Activated CD4-positive, alpha-beta T cell treated with anti-CD3 and anti-CD28 coated beads for 36 hours (primary cell): ENCODE measurements around the gene RB1. TPM values are rescaled to one million over a fixed set of nuclear protein-coding genes. Genes with fewer than 3 reads are reported as not detected.

ENCODE experiments used
- ATAC-seq: fragments of 200-7000 bp; cut with Tn5 transposase; one replicate; pipeline ENCODE4 v1.10.0; 2021; ENCODE audit warnings: mild to moderate bottlenecking, moderate library complexity
- CTCF ChIA-PET: fragments of 350-600 bp; sonication (Branson Sonifier 250); formaldehyde crosslinking; loops from one replicate; lab custom pipeline; 2021; ENCODE audit warnings: antibody characterized with exemption; lab: Charles Lee
- POLR2A ChIA-PET: fragments of 350-600 bp; sonication (Branson Sonifier 250); formaldehyde crosslinking; loops from one replicate; lab custom pipeline; 2021; ENCODE audit warnings: antibody characterized with exemption, inconsistent platforms; lab: Charles Lee
- DNase-seq: peaks from one replicate; pipeline ENCODE4 v3.0.0-alpha.2; 2020
- H3K27ac Mint-ChIP-seq: one replicate; pipeline ENCODE4 v1.8.0; 2021; ENCODE audit warnings: mixed read lengths
- H3K27me3 Mint-ChIP-seq: one replicate; pipeline ENCODE4 v1.8.0; 2021; ENCODE audit warnings: mixed read lengths
- H3K36me3 Mint-ChIP-seq: one replicate; pipeline ENCODE4 v1.8.0; 2021; ENCODE audit warnings: low read depth, mixed read lengths
- H3K4me1 Mint-ChIP-seq: one replicate; pipeline ENCODE4 v1.8.0; 2021; ENCODE audit warnings: mixed read lengths
- H3K4me3 Mint-ChIP-seq: one replicate; pipeline ENCODE4 v1.8.0; 2021; ENCODE audit warnings: mild to moderate bottlenecking, moderate library complexity, mixed read lengths
- H3K9me3 Mint-ChIP-seq: one replicate; pipeline ENCODE4 v1.8.0; 2021; ENCODE audit warnings: low read depth, mixed read lengths
- intact Hi-C, 2 experiments: fragments of 100-400 bp; cut with DNase I in 1 of 2; cut with micrococcal nuclease in 1 of 2; formaldehyde crosslinking; loops; one replicate each; pipeline versions ENCODE4 v1.14.2 to v1.15.1; 2022 to 2024; cut with DNase I, micrococcal nuclease
- total RNA-seq, 2 experiments: library from RNA; stranded (reverse); gene quantifications; one replicate each; pipeline ENCODE4 v1.2.3, GENCODE V29; 2021

The RB1 gene
- total RNA-seq, 2 experiments from 2014 or later: 26.9 to 32.8 TPM

GRCh38 chr13:48486362-48486761, 182.8 kb downstream of the RB1 start:
- intact Hi-C loops: loop anchor here in 1 of 2 experiments (10.0 kb wide), 1 partner anchor 52 kb away; no protein-coding TSS in a partner anchor
- H3K36me3 Mint-ChIP-seq: peaks cover 18% of the 10 kb centered on the region
- H3K4me3 Mint-ChIP-seq: no peak overlapping the region
- POLR2A ChIA-PET: interaction anchor here (0.8 kb wide), 1 partner anchor 76 kb away, joined by 3 read pairs; no protein-coding TSS in a partner anchor
- ATAC-seq (no peak), DNase-seq (no peak)
- no peak overlapping the region for H3K27ac Mint-ChIP-seq
- H3K27me3 Mint-ChIP-seq: no peaks in the 10 kb centered on the region
- no peaks in the 10 kb centered on the region for H3K9me3 Mint-ChIP-seq
- peaks cover 16% of the 10 kb centered on the region for H3K4me1 Mint-ChIP-seq
- CTCF ChIA-PET: interaction anchor here (0.6 to 1.1 kb wide), 3 partner anchors 93 to 1668 kb away, joined by 3 to 4 read pairs (median 3); no protein-coding TSS in a partner anchor

GRCh38 chr13:48486836-48487235, 183.3 kb downstream of the RB1 start:
- DNase-seq (no peak), ATAC-seq (no peak)
- ChIA-PET POLR2A (interaction anchor here (0.8 kb wide), 1 partner anchor 76 kb away, joined by 3 read pairs; no protein-coding TSS in a partner anchor), CTCF (interaction anchor here (1.1 kb wide), 1 partner anchor 93 kb away, joined by 4 read pairs; no protein-coding TSS in a partner anchor)
- Mint-ChIP-seq H3K36me3 (peaks cover 18% of the 10 kb centered on the region), H3K9me3 (no peaks in the 10 kb centered on the region), H3K27me3 (no peaks in the 10 kb centered on the region), H3K4me3 (no peak overlapping the region), H3K27ac (no peak overlapping the region), H3K4me1 (peaks cover 16% of the 10 kb centered on the region)
- intact Hi-C loops: loop anchor here in 1 of 2 experiments (10.0 kb wide), 1 partner anchor 52 kb away; no protein-coding TSS in a partner anchor

GRCh38 chr13:48487968-48488367, 184.4 kb downstream of the RB1 start:
- no peak for ATAC-seq

GRCh38 chr13:48488995-48489394, 185.4 kb downstream of the RB1 start:
- Mint-ChIP-seq H3K36me3 (peaks cover 18% of the 10 kb centered on the region), H3K27me3 (no peaks in the 10 kb centered on the region), H3K4me3 (no peak overlapping the region), H3K4me1 (peaks cover 16% of the 10 kb centered on the region), H3K9me3 (no peaks in the 10 kb centered on the region), H3K27ac (peak overlapping the region; percentile 37)
- intact Hi-C loops: loop anchor here in 1 of 2 experiments (10.0 kb wide), 1 partner anchor 54 kb away; no protein-coding TSS in a partner anchor
- ATAC-seq (no peak), DNase-seq (no peak)
- ChIA-PET POLR2A (no interaction called here), CTCF (no interaction called here)

More at GRCh38 chr13:48487968-48488367, 184.4 kb downstream of the RB1 start:
- Mint-ChIP-seq H3K36me3 (peaks cover 18% of the 10 kb centered on the region), H3K4me1 (peaks cover 16% of the 10 kb centered on the region), H3K27me3 (no peaks in the 10 kb centered on the region), H3K27ac (no peak overlapping the region), H3K4me3 (no peak overlapping the region), H3K9me3 (no peaks in the 10 kb centered on the region)
- CTCF ChIA-PET: interaction anchor here (0.6 to 0.8 kb wide), 2 partner anchors 10 to 524 kb away, joined by 3 to 4 read pairs; no protein-coding TSS in a partner anchor
- POLR2A ChIA-PET: no interaction called here
- DNase-seq: no peak
- intact Hi-C loops: loop anchor here in 1 of 2 experiments (10.0 kb wide), 1 partner anchor 53 kb away; no protein-coding TSS in a partner anchor

GRCh38 chr13:48489666-48490065, 186.1 kb downstream of the RB1 start:
- Mint-ChIP-seq H3K4me3 (no peak overlapping the region), H3K36me3 (peaks cover 18% of the 10 kb centered on the region), H3K27me3 (no peaks in the 10 kb centered on the region), H3K9me3 (no peaks in the 10 kb centered on the region), H3K4me1 (peaks cover 16% of the 10 kb centered on the region), H3K27ac (peak overlapping the region; percentile 35)
- no peak for DNase-seq
- intact Hi-C loops: loop anchor here (2.0 to 10.0 kb wide), 5 partner anchors 43 to 77 kb away; partner anchors contain the start of genes LPAR6 (in 2 of the 2) and RCBTB2 (in 1 of the 2)
- ChIA-PET POLR2A (interaction anchor here (0.7 kb wide), 1 partner anchor 92 kb away, joined by 3 read pairs; no protein-coding TSS in a partner anchor), CTCF (interaction anchor here (0.7 kb wide), 1 partner anchor 155 kb away, joined by 3 read pairs; no protein-coding TSS in a partner anchor)
- no peak for ATAC-seq

GRCh38 chr13:48490241-48490640, 186.7 kb downstream of the RB1 start:
- ChIA-PET POLR2A (no interaction called here), CTCF (interaction anchor here (0.7 kb wide), 1 partner anchor 156 kb away, joined by 3 read pairs; no protein-coding TSS in a partner anchor)
- intact Hi-C loops: loop anchor here (2.0 to 5.0 kb wide), 4 partner anchors 42 to 78 kb away; partner anchors contain the start of genes LPAR6 (in 2 of the 2) and RCBTB2 (in 1 of the 2)
- Mint-ChIP-seq H3K36me3 (peaks cover 18% of the 10 kb centered on the region), H3K4me3 (no peak overlapping the region), H3K27me3 (no peaks in the 10 kb centered on the region), H3K4me1 (peaks cover 15% of the 10 kb centered on the region), H3K9me3 (no peaks in the 10 kb centered on the region), H3K27ac (peak overlapping the region; percentile 35)
- peak; percentile 27 for ATAC-seq
- no peak for DNase-seq

- POLR2A ChIA-PET: no interaction called here
- no peak overlapping the region for H3K4me3 Mint-ChIP-seq
- no peak for DNase-seq
- H3K27ac Mint-ChIP-seq: peak overlapping the region; percentile 53
- intact Hi-C loops: loop anchor here (1.0 to 5.0 kb wide), 7 partner anchors 14 to 89 kb away; partner anchors contain the start of genes LPAR6 (in 2 of the 2) and RCBTB2 (in 2 of the 2)
- H3K36me3 Mint-ChIP-seq: peaks cover 15% of the 10 kb centered on the region
- no peaks in the 10 kb centered on the region for H3K9me3 Mint-ChIP-seq
- CTCF ChIA-PET: interaction anchor here (0.6 to 1.2 kb wide), 2 partner anchors 9 to 88 kb away, joined by 3 to 5 read pairs; no protein-coding TSS in a partner anchor
- H3K27me3 Mint-ChIP-seq: no peaks in the 10 kb centered on the region
- H3K4me1 Mint-ChIP-seq: peaks cover 16% of the 10 kb centered on the region
- peak; percentile 53 for ATAC-seq
These were observed 188.0 kb downstream of the RB1 start for GRCh38 chr13:48491423-48492095.

- Mint-ChIP-seq H3K27ac (no peak overlapping the region), H3K4me1 (peaks cover 17% of the 10 kb centered on the region), H3K4me3 (no peak overlapping the region), H3K36me3 (peaks cover 13% of the 10 kb centered on the region), H3K9me3 (no peaks in the 10 kb centered on the region), H3K27me3 (no peaks in the 10 kb centered on the region)
- peak; percentile 43 for ATAC-seq
- intact Hi-C loops: loop anchor here (1.0 to 5.0 kb wide), 6 partner anchors 13 to 89 kb away; partner anchors contain the start of genes RCBTB2 (in 2 of the 2) and LPAR6 (in 1 of the 2)
- ChIA-PET POLR2A (no interaction called here), CTCF (interaction anchor here (0.6 to 1.2 kb wide), 3 partner anchors 9 to 88 kb away, joined by 3 to 5 read pairs (median 3); no protein-coding TSS in a partner anchor)
- DNase-seq: peak; percentile 19
These were observed 188.5 kb downstream of the RB1 start for GRCh38 chr13:48492096-48492440.

- Mint-ChIP-seq H3K9me3 (no peaks in the 10 kb centered on the region), H3K27ac (no peak overlapping the region), H3K27me3 (no peaks in the 10 kb centered on the region), H3K4me3 (no peak overlapping the region), H3K36me3 (peaks cover 10% of the 10 kb centered on the region), H3K4me1 (peaks cover 18% of the 10 kb centered on the region)
- DNase-seq (peak; percentile 77), ATAC-seq (peak; percentile 80)
- CTCF ChIA-PET: interaction anchor here (0.6 to 1.2 kb wide), 3 partner anchors 8 to 87 kb away, joined by 3 to 5 read pairs (median 3); no protein-coding TSS in a partner anchor
- intact Hi-C loops: loop anchor here (1.0 to 5.0 kb wide), 6 partner anchors 13 to 90 kb away; partner anchors contain the start of genes RCBTB2 (in 2 of the 2) and LPAR6 (in 1 of the 2)
- POLR2A ChIA-PET: no interaction called here
These were observed 189.0 kb downstream of the RB1 start for GRCh38 chr13:48492470-48493065.

GRCh38 chr13:48493066-48493765, 189.7 kb downstream of the RB1 start:
- peaks cover 16% of the 10 kb centered on the region for H3K4me1 Mint-ChIP-seq
- H3K4me3 Mint-ChIP-seq: no peak overlapping the region
- intact Hi-C loops: loop anchor here (2.0 to 5.0 kb wide), 5 partner anchors 39 to 90 kb away; partner anchors contain the start of genes RCBTB2 (in 2 of the 2) and LPAR6 (in 1 of the 2)
- CTCF ChIA-PET: no interaction called here
- DNase-seq: peak; percentile 36
- H3K27ac Mint-ChIP-seq: no peak overlapping the region
- POLR2A ChIA-PET: no interaction called here
- H3K9me3 Mint-ChIP-seq: no peaks in the 10 kb centered on the region
- H3K36me3 Mint-ChIP-seq: peaks cover 8% of the 10 kb centered on the region
- peak; percentile 12 for ATAC-seq
- no peaks in the 10 kb centered on the region for H3K27me3 Mint-ChIP-seq
